ENCODE measurements around the gene XAGE1B. TPM values are rescaled to one million over a fixed set of nuclear protein-coding genes. Genes with fewer than 3 reads are reported as not detected.

XAGE1B gene
- polyA plus RNA-seq, 4 donors, result not detected

Other genes with a start within 250 kb of the XAGE1B start
- gene XAGE2, start 148.0 kb downstream of the XAGE1B start, polyA plus RNA-seq (ENCODE audit: insufficient read length in 4 of 4), result under 1 TPM in 1 of 4 donors, not detected in 3; 0.48 TPM
- not detected for gene XAGE1A, start 21.3 kb downstream of the XAGE1B start, polyA plus RNA-seq (ENCODE audit: insufficient read length in 4 of 4)
- not detected for gene SSX7, start 137.8 kb upstream of the XAGE1B start, polyA plus RNA-seq (ENCODE audit: insufficient read length in 4 of 4)
- gene SSX2, start 190.1 kb upstream of the XAGE1B start, polyA plus RNA-seq (ENCODE audit: insufficient read length in 4 of 4), result not detected
- under 1 TPM in 1 of 4 donors, not detected in 3; 0.08 TPM for gene SSX2B, start 234.2 kb upstream of the XAGE1B start, polyA plus RNA-seq (ENCODE audit: insufficient read length in 4 of 4)

Data from right renal pelvis (tissue), 4 donors.